ENCODE data around the gene EMX2.

EMX2 gene

DNA sequence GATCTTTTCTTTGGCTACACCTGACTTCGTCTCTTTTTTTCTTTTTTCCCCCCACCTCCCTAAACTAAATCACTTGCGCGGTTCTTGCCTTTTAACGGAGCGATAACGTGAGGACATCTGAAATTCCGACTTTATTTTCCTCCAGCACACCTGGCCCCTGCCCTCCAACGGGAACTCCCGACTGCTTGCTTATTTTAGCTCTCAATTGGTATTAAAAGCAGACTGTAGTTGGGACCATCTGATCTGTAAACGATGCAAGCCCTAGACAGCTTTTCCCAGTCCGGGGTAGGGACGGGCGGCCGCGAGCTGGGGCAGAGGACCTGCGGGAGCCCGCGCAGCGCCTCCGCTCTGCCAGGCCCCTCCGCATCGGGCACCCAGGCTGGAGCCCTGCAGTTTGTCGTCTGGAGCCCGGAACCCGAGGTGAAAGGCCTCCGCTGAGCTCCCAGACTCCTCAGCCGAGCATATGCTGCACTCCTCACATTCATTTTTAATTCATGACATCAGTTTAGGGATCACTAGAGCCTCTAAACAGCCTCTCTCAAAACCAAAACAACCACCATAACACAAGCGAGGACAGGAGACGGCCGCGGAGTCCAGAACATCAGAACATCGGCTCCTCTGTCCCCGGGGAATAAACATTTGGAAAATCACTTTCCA lies 10.0 kb upstream of the EMX2 start:
- DNase-seq = no peak

DNA sequence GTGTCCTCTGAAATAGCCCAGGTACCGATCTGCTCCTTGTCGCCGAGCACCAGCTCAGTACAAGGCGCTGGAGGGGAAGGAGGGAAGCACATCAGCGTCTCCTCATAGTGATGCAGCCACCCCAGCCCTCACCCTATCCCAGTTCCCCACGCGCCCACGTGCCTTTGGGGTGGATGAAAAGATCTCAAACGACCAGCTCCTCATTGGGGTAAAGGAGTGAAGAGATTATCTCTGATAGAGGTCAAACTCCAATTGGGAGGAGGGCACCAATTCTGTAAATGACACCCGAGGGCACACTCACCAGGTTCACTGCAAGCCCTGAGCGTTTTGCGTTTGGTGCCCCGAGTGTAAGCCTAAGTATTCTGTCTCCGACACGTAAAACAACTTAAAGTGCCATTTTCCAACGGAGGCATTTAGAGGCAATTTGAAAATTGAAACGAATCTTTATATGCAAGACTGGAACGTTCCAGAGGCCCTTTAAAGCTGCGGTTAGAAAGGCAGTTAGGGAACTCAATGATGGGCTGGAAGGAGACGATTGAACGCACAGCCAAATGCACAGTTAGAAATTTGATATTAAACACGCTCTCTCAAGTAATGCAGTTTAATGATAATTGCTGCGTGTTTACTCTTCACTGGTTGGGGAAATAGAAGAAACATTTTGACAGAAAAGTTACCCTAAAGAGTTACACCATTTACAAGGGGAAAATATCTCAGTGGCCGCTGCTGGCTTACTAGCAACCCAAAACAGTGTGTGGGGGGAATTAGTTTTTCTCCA lies 8.9 kb upstream of the EMX2 start:
- DNase-seq = no peak

DNA sequence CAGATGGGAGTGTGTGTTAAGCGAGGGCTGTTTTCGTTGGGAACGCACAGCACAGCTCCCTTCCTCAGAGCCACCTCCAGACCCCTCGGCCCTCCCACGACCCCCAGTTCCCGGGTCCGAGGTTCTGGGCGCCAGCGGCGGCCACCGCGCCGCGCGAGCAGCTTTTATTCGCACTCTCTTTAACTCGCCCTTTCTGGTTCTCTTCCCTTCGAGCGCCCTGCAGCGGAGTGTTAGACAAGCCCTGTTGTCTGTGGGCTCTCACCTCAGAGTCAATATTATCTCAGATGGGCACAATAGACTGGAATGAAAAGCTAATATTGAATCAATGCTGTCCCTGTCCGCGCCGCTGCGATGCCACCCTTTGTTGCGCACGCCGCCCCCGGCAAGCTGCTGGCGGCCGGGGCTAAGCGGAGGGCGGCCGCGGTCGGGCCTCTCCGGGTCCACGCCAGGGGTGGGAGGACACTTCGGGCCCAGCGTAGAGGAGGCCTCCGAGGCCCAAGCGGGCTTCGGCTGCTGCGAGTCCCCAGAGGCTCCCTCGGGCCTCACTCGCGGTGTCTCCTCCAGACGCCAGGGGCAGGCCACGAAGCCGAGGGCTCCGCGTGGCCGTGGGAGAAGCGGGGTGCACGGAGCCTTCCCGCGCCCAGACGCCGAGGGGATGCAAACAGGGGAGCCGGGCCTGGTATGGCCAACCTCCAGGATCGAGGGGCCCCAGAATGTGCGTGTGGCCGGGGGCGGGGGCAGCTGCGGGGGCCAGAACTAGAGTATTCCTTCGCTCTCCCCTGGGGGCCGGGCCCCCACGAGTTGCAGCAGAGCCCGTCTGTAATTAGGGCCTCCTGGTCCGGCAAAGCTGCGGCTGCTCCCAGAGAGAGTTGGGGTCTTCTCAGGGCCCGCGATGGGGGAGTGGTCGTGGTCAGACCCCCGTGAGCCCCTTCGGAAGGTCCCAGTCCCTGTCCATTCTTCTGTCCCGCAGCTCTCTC lies 7.9 kb upstream of the EMX2 start:
- DNase-seq = no peak

DNA sequence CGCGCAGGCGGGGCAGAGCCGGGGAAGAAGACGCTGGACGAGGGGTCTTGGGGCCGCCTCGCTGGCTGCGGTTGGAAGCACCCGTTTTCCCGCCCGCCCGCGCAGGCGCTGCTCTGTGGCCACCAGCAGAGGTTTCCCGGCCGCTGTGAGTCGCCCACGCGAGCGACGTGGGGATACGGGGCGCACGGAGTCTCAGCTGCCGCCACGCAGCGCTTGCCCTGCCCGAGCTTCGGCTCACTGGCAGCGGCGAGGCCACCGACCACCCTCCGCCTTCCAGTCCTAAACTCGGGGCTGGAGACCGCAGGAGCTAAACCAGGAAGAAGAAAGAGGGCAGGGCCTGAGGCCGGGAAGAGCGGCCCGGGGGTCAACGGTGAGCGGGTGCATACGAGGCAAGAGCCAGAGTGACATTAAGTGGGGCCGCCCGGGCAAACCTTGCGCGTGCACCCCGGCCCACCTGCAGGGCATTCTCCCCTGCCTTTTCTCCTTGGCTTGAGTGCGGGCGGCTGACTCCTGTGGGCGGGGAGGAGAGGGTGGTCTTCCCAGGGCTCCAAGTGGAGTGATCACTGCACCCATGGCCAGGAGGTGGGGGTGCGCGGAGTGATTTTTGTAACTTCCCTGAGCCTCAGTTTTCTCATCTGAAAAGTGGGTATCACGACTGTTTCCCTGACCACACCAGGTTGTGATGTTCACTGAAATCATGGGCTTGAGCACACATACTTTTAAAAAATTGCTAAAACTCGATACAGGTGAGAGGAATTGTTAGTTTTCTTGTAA lies 7.1 kb upstream of the EMX2 start:
- DNase-seq = no peak

DNA sequence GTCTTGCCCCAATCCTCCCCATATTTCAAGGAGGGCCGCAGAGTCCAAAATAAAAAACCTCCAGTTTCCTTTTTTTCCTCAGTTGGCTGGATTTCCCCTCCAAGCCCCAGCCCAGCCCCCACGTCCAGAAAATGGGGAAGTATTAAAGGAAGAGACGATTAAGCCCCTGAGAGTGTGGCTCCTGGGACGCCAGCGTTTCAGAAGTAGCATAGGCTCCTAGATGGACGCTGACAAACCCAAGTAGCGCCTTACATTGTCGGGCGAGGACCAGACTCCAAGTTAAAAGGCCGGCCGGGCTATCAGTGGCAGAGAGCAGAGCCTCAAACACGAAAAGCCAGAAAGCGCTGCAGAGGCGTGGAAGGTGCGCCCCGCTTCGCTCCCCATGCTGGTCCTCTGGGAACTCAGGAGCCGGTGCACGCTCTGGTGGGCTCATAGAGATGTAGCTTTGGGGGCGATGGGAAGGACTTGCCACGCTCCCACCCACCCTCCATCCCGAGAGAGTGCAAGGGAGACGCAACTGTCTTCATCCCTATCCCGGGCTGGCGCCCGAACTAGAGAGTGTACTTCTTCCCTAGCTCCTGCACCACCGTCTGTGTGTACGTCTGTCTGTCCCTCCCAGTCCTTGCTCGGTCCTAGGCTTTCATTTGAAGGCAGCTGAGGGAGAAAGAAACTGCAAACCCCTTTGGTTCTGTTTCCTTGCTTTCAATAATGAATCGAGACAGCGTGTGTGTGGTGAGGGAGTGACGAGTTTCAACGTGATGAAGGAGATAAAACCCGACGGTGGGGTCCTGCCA lies 6.3 kb upstream of the EMX2 start:
- no peak for DNase-seq

DNA sequence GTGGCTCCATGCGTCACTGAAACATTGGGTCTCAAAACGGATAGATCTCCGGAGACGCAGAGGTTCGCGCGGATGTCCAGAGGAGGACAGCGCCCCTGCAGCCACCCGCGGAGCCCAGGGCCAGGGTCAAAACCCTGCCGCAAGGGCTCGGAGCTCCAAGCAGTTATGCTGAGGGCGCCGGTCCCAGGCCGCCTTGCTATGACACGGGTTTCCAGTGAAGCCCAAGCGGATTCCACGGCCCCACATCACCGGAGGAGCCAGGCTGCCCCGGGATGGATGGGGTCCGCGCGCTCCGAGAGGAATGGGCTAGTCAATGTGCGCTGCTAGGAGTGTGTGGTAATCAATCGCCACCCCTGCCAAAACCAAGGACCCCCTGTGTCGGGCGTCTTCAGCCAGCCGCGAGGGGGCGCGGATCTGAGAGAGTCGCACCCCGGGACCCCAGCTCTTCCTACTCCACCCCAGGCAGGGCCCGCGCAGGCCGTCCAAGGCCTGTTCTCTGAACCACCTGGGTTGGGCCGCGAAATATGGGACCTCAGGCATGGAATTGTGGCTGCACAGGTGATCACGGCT lies 5.6 kb upstream of the EMX2 start:
- no peak for DNase-seq

DNA sequence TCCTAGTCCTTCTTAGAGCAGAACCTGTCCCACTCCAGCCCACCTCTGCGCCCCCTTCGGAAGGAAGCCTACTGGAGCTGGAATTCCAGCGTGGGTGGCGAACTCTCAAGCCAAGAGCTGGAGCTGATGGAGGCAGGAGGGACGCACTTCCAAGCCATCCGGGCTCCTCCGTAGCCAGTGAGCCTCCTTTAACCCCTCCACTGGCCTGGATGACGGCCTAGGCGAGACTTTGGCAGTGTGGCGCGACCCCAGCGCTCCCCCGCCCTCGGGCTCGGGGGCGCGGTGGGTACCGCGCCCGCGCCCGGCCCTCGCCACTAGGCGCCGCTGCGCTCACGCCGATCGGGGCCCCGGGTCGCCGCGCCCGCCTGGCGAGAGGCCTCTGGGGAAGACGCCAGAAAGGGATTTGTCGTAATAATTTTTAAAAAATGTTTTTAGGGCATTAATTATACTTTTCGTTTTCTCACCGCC lies 5.1 kb upstream of the EMX2 start:
- DNase-seq = peak; percentile 54

DNA sequence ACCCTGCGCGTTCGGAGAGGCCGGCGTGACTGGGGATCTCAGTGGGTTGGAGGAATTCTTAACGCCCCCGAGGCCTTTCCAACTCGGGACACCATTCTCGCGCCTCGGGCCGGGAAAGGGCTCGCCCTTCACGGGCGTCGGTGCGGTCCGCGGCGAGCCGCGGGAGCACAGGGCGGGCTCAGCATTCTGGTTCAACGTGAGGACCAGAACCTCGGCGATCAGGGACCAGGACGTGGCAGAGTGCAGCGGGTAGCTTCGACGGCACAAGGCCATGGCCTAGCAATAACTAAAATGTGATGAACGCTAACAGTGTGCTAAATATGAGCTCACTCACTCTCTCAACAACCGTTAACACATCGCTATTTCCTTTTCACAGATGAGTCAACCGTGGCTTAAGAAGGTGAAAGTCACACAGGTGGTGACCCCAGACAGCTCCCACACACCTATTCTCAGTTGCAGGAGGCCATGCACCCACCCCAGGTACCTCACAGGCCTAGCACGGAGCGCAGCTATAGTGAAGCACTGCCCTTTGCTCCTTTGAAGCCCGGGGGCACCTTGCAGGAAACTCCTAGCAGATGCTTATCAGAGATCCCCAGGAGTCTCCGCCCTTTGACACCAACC lies 4.5 kb upstream of the EMX2 start:
- DNase-seq = no peak

DNA sequence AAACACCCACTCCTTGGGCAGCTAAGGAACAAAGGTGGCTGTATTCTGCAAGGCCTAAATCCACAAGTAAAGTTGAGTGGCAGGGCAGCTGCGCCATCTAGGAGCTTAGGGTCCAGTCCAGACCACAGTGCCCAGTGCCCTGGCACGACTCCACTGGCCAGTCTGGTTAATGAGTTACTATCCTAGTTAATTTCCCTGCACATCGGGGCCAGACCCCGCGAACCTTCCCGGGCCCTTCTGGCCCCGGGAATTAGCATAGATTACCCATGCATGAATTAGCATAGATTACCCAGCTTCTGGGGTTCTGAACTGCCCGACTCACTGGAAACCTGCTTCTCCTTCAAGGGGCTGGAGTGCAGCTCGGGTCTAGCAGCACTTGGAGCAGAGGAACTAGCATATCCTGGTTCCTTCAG lies 3.2 kb upstream of the EMX2 start:
- DNase-seq = no peak

DNA sequence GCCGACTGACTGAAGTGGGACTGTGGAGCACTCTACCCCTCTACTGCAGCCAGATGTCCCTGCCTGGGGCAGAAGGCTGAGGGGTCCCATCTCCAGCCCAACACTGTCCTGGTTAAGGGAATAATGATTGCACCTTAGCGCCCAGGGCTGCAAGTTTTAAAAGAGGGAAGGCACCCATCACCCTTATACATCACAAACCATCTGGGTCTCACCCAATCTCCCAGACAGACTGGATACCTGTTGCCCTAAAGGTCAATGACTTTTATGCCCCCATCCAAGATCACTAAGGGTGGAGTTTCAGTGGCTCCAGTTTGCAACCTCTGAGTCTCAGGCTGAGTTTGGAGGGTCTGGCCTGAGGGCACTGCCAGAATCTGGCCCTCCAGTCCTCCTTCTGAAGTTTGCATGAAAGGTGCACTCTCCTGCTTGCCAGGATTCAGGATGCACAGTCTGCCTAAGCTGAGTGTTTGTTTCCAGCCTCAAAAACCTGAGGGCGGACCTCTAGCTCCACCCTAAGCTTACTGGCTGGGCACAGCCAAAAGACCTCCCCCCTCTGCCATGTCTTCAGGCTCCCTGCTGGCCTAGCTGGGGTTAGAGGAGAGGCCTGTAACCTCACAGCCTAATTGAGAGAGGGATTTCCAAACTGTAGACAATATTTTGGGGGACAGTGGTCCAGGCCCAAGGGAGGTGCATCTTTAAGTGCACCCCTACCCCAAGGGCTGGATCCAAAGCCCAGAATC lies 2.5 kb upstream of the EMX2 start:
- no peak for DNase-seq

DNA sequence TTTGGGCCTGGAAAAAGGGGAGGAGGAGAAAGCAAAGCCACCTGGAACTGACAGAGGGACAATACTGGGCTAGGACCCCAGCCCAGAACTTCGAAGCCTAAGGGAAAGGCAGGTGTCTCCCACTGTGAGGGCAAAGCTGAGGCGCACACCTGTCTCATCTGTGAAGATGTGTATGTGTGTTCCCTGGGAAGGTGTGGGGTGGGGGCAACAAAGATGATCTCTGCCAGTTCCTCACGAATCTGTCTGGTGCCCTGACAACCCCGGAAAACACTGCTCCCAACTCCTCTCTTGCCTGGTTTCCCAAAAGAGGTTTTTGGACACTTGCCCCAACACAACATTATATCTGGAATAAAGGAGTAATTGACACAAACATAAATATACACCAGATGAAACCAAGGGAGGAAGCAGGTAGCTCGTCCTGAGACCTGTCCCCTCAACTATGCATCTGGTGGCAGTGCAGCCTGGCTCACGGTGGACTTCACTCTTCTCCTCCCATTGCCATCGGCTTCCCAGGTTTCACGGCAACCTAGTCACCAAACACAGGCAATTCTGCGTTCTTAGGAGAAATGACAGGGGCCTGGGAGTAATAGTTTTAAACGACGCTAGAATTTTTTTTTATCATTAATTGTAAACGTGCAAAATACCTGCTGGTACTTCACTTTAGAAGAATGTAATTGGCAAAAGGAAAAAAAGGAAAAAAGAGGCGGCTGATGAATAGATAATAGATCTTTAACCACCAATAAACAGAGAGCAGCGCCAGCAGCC lies 1.7 kb upstream of the EMX2 start:
- no peak for DNase-seq

DNA sequence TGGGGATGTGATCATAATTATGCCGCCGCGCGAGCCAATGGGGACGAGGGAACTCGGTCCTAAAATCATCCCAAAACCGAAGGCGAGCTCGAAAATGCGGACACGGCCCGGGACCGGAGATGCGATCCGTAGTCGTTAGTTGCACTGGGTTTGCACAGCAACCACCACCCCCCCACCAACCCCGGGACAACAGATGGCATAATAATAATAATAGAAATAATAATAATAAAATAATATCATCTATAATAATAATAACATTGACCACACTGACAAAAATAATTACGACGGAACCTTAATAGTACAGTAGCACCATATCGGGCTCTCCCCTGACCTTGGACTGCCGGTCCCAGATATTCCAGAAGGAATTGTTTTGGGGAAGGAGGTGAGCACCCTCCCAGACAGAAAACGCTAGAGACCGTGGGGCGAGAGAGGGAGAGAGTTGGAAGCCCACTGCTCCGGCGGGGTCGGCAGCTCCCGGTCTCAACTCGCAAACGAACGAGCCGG lies 1.1 kb upstream of the EMX2 start:
- no peak for DNase-seq

DNA sequence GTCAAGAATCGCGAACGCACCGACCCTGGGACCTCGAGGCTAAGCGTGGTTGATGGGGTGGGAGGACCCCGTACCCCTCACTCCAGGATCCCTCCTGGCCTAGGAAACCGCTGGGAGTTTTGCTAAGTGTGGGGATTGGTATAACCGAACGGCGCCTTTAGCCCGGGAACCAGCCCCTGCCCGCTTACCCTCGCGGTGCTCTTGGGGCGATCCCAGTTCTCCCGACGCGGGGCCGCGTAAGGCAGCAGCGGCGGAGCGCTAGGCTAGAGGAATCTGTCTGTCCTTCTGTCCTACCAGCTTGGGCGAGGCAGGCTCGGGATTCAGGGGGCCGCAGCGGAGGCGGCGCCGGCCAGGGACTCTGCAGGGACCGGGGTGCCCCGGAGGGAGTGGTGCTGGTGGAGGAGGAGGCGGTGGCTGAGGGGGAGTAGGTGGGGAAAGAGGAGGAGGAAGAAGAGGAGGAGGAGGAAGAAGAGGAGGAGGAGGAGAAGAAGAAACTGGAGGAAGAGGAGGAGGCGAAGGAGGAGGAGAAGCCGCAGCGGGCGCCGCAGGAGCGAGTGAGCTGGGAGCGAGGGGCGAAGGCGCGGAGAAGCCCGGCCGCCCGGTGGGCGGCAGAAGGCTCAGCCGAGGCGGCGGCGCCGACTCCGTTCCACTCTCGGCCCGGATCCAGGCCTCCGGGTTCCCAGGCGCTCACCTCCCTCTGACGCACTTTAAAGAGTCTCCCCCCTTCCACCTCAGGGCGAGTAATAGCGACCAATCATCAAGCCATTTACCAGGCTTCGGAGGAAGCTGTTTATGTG lies 439 bp upstream of the EMX2 start:
- no peak for DNase-seq

DNA sequence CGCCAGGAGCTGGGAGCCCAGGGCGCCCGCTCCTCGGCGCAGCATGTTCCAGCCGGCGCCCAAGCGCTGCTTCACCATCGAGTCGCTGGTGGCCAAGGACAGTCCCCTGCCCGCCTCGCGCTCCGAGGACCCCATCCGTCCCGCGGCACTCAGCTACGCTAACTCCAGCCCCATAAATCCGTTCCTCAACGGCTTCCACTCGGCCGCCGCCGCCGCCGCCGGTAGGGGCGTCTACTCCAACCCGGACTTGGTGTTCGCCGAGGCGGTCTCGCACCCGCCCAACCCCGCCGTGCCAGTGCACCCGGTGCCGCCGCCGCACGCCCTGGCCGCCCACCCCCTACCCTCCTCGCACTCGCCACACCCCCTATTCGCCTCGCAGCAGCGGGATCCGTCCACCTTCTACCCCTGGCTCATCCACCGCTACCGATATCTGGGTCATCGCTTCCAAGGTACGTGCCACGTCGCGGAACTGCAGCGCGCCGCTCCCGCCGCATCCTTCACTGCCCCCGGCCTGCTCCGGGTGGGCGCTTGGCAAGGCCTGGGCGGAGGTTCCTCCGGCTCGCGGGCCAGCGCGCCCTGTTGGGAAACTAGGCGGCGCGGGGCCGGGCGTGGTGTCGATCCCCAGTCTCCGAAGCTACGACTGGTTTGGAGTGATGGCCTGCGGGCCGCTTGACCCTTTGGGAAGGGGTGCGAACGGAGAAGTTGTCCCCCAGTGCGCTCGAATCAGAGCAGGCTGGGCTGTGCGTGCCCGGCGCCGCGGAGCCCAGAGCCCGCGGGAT lies 868 bp downstream of the EMX2 start:
- peak; percentile 55 for DNase-seq

DNA sequence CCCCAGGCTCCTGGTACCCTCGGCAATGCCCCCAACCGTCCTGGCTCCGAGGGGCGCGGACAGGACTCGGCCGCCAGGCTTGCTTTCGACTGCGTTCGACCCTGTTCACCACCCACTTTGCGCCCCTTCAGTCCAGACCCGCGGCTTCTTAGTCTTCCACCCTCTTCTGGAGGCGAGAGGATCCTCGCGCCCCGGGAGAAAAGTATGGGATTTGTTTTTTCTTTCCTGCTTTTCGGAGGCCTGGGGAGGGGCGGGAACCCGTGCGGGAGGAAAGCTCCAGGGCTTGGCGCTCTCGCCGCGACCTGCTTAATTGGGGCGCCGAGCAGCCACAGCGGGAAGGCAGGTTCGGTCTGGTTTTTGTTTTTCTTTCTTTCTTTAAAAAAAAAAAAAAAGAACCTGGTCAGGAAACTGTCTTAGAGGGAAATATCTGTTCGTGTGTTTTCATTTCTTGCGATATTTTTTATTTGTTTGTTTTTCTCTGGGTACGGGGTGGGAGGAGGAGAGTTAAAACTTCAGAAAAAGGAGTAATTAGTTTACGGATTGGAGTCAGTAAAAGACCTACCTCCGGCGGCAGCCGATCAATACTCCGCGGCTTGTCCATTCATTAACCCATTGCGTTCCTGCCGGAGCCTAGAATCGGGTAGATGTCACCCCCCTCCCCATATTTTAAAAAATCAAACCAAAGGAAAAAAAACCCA lies 1.6 kb downstream of the EMX2 start:
- DNase-seq = no peak

DNA sequence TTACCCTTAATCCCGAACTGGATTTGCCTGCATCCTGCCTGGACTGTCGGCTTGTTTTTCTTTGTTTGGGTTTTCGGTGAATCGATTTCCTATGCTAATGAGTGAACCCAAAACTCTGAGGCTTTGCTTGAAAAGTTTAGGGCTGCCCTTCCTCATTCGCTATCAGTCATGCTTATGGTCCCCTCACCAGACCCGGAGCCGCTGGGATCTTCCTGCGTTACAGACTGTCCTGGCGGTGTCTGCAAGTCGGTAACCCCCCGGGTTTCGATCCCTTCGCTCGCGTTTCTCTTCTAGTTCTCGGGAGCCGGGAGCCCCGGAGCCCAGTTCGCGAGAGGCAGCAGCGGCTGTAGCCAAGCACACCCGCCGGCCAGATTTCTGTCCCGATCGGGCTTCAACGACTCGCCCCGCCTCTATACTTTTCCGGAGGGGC lies 2.2 kb downstream of the EMX2 start:
- DNase-seq = no peak

All from stimulated activated CD8-positive, alpha-beta memory T cell treated with anti-CD3 and anti-CD28 coated beads, Interleukin-4, amount 100 ng/mL, for 48 hours (primary cell).